GM19328 (cell line): Measurements from ENCODE around the gene CFAP47.
"Not testable (repeated sequence)": the region's sequence is repeated elsewhere in the genome, so short reads cannot be mapped to it uniquely, and the experiment has no call there.

Experiments
- ATAC-seq: cut with Tn5 transposase; IDR thresholded peaks from one replicate; pipeline ENCODE4 v1.9.1; 2021; ENCODE audit warnings: mild to moderate bottlenecking, moderate library complexity; ENCODE audit not compliant: unreplicated experiment

Gene CFAP47

DNA sequence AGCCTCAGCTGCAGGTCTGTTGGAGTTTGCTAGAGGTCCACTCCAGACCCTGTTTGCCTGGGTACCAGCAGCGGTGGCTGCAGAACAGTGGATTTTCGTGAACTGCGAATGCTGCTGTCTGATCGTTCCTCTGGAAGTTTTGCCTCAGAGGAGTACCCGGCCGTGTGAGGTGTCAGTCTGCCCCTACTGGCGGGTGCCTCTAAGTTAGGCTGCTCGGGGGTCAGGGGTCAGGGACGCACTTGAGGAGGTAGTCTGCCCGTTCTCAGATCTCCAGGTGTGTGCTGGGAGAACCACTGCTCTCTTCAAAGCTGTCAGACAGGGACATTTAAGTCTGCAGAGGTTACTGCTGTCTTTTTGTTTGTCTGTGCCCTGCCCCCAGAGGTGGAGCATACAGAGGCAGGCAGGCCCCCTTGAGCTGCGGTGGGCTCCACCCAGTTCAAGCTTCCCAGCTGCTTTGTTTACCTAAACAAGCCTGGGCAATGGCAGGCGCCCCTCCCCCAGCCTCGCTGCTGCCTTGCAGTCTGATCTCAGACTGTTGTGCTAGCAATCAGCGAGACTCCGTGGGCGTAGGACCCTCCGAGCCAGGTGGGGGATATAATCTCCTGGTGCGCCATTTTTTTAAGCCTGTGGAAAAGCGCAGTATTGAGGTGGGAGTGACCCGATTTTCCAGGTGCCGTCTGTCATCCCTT is 315.4 kb downstream of the CFAP47 start:
- not testable (repeated sequence) for ATAC-seq

DNA sequence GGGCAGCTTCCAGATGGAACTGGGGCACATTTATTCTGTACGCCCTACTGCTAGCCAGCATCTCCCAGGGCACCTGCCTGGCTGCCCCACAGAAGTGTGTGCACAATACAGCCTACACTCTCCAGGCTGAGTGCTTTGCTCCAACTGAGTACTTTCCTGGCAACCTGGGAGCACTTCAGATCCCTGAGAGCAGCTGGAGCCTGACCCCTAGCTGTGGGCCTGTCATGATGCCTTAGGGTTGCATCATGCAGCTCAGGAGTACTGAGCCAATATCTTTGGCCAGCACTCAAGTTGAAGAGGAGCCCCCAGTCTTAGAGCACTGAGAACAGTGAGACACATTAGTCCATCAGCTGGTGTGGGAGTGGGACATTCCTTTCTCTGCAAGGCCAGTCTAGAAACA is 321.9 kb downstream of the CFAP47 start:
- no peak for ATAC-seq

DNA sequence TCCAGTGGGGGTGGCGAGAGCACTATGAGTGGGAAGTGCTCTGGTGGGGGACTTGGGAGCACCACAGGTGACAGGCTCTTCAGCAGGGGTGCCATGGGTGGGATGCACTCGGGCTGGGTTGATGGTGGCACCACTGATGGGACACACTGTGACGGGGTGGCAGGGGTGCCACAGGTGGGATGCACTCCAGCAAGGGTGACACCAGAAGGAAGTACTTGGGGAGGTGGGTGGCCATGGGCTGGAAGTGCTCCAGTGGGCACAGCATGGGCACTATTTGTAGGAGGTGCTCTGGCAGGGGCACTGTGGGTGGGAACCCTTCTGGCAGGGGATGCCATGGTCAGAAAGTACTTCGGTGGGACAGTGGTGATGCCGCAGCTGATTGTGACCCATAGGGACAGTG is 346.6 kb downstream of the CFAP47 start:
- no peak for ATAC-seq

- ATAC-seq, result no peak
Measured at GRCh38 chrX:36310136-36310535, 390.6 kb downstream of the CFAP47 start.

- no peak for ATAC-seq
Measured at GRCh38 chrX:36314303-36314702, 394.8 kb downstream of the CFAP47 start.

GRCh38 chrX:36334572-36334971 is 415.0 kb downstream of the CFAP47 start:
- no peak for ATAC-seq

- no peak for ATAC-seq
Measured at GRCh38 chrX:36336751-36337150, 417.2 kb downstream of the CFAP47 start.

- ATAC-seq, result no peak
Measured at GRCh38 chrX:36344301-36344700, 424.8 kb downstream of the CFAP47 start.

DNA sequence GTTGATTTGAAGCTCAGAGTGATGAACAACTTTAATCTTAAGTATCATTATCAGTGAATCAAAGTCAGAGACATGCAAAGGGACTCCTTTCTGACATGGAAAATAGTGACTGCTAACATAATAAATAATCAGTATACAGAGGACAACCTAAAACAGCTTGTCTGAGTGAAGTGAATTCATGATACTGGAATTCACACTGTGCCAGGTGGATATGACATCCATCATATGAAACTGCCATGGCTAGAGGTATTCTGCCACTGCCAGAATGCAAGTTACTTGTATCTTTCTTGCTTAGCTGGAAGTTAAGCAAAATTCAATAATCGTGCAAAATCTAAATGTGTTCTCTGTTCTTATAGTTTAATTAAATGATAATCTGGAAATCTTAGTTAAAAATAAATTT is 429.0 kb downstream of the CFAP47 start:
- ATAC-seq, result no peak

DNA sequence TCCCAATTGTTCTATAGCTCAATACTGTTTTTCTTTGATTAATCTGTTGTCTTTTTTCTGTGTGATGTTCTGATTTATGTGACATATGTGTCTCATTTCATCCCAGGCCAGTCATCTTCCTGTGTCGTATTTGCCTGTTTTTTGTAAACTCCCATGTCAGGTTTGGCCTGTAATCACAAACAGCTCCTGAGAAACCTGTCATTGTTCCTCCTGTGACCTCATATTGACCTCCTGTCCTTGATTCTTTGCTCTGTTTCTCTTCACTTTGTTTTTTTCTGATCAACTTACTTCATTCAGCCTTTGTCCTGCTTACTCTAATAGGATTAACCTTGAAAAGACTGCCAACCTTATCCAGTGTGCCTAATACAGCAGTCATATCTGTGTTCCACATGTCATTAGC is 438.3 kb downstream of the CFAP47 start:
- ATAC-seq, result no peak

- ATAC-seq, result no peak
Measured at GRCh38 chrX:36364262-36364661, 444.7 kb downstream of the CFAP47 start.

DNA sequence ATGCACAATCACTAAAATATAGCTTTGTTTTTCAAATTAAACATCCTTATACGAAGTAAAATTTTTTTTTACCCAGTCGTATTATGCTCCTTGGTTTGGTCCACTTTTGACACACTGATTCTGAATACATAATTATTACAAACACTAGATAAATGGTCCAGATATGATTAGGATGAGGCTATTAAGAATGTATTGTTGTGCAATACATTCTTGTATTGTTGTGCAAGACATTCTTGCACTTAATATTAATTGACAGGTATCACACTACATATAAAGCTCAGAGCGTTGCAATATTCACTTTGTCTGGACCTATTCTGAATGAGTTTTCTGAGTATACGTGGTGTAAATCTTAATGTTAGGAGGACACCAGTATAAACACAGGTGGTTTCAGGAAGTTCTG is 464.0 kb downstream of the CFAP47 start:
- ATAC-seq, result no peak

- ATAC-seq, result no peak
Measured at GRCh38 chrX:36388901-36389300, 469.4 kb downstream of the CFAP47 start.

DNA sequence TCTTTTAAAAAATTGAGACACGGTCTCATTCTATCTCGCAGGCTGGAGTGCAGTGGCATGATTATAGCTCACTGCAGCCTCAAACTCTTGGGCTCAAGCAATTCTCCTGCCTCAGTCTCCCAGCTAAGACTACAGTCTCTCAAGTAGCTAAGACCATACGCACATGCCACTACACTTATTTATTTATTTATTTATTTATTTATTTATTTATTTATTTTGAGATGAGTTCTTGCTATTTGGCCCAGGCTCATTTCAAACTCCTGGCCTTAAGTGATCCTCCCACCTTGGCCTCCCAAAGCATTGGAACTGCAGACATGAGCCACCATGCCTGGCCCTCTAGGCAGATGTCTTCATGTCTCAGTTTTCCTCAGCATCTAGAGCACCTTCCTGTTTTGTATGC is 482.2 kb downstream of the CFAP47 start:
- no peak for ATAC-seq

DNA sequence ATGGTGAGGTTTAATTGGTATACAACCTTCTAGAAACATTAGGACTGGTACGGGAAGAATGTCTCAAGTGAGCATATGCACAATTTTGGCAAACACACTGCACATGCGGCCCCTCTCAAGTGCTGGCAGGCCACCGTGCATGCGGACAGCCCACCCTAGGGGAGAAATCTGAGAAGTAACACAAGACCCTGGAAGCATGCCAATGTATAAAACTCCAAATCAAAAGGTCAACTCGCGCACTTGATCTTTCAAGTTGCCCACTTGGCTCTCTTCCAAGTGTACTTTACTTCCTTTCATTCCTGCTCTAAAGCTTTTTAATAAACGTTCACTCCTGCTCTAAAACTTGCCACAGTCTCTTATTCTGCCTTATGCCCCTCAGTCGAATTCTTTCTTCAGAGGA is 488.3 kb downstream of the CFAP47 start:
- no peak for ATAC-seq

DNA sequence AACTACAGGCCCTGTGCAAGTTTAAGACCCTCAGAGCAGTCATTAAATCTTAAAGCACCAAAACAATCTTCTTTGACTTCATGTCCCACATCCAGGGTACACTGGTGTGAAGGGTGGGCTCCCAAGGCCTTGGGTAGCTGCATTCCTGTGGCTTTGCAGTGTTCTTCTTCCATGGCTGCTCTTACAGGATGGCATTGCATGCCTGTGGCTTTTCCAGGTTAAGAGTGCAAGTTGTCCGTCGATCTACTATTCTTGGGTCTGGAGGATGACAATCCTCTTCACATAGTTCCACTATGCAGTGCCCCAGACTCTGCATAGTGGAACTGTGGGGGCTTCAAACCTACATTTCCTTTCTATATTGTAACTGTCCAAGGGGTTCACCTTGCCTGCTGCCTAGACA is 494.5 kb downstream of the CFAP47 start:
- no peak for ATAC-seq

DNA sequence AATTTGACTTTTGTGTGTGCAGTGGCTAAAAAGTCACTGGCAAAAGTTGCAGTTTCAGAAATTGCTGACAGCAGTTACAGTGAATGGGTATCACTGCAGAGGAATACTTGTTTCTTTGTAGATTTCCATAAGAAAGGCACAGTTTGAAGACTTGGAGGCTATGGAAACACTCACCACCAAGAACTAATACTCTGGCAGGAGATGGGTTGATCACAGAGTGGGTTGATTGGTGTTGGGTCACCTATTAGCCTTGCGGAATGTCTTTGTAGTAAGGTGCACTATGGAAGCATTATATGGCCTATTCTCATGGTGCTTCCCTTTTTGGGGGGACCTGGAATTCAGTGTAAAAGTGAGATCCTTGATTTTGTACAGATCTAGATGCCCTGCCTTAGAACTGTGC is 502.8 kb downstream of the CFAP47 start:
- no peak for ATAC-seq

DNA sequence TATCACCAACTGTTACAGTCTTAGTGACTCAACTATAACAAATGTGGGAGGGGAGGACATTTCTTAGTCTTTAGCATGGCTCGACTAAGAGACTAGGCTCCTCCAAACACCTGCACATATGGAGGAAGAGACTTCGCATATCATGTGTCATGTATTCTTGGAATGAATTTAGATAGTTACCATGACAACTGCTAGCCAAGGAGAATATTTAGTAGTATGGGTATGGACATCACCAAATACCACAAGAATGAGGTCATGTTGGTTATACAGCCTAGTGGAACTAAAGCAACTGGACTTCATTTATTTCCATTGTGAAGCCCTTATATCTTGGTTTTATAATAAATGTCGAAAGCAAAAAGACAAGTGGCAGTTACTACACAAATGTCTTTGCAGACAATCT is 512.3 kb downstream of the CFAP47 start:
- ATAC-seq, result no peak

GRCh38 chrX:36434522-36434921 is 515.0 kb downstream of the CFAP47 start:
- ATAC-seq, result no peak
